HepG2 (cell line): Measurements from ENCODE around the gene LEFTY2. TPM values are rescaled to one million over a fixed set of nuclear protein-coding genes. Genes with fewer than 3 reads are reported as not detected.

Experiments
- FLYWCH1 ChIP-seq: sonication (generic); formaldehyde crosslinking; IDR thresholded peaks from 2 replicates; pipeline ENCODE4 v1.8.1; 2023; ENCODE audit warnings: mild to moderate bottlenecking, missing genetic modification reagents
- GMEB1 ChIP-seq: sonication (generic); formaldehyde crosslinking; IDR thresholded peaks from 2 replicates; pipeline ENCODE4 v1.5.1; 2020; ENCODE audit warnings: missing genetic modification reagents, mild to moderate bottlenecking, borderline replicate concordance
- HBP1 ChIP-seq: IDR thresholded peaks from 2 replicates; pipeline ENCODE4 v1.6.1; 2016; ENCODE audit warnings: low read depth, control low read depth
- HOXA5 ChIP-seq: sonication (generic); formaldehyde crosslinking; IDR thresholded peaks from 2 replicates; pipeline ENCODE4 v1.4.0; 2020; ENCODE audit warnings: missing genetic modification reagents
- PAX8 ChIP-seq: sonication (generic); formaldehyde crosslinking; IDR thresholded peaks from 2 replicates; pipeline ENCODE4 v1.8.0; 2022; ENCODE audit warnings: mild to moderate bottlenecking, missing genetic modification reagents, borderline replicate concordance
- PLSCR1 ChIP-seq: sonication (generic); formaldehyde crosslinking; IDR thresholded peaks from 2 replicates; pipeline ENCODE4 v1.5.0; 2020; ENCODE audit warnings: missing genetic modification reagents, mild to moderate bottlenecking, borderline replicate concordance
- PRDM10 ChIP-seq: sonication (generic); formaldehyde crosslinking; IDR thresholded peaks from 2 replicates; pipeline ENCODE4 v1.4.0; 2020; ENCODE audit warnings: low read depth, missing genetic modification reagents
- RORA ChIP-seq: sonication (generic); formaldehyde crosslinking; IDR thresholded peaks from 2 replicates; pipeline ENCODE4 v1.5.0; 2020; ENCODE audit warnings: mild to moderate bottlenecking, missing genetic modification reagents, moderate library complexity
- SALL1 ChIP-seq: sonication (generic); formaldehyde crosslinking; IDR thresholded peaks from 2 replicates; pipeline ENCODE4 v1.8.0; 2022; ENCODE audit warnings: mild to moderate bottlenecking, missing genetic modification reagents
- U2AF2 ChIP-seq: fragments of 200-400 bp; formaldehyde crosslinking; IDR thresholded peaks from 2 replicates; pipeline ENCODE4 v1.6.1; 2017; ENCODE audit warnings: low read depth, mild to moderate bottlenecking, low read length
- XBP1 ChIP-seq: sonication (generic); formaldehyde crosslinking; IDR thresholded peaks from 2 replicates; pipeline ENCODE4 v1.5.0; 2020; ENCODE audit warnings: missing genetic modification reagents
- ZNF275 ChIP-seq: sonication (generic); formaldehyde crosslinking; IDR thresholded peaks from 2 replicates; pipeline ENCODE4 v1.8.0; 2022; ENCODE audit warnings: missing genetic modification reagents, mild to moderate bottlenecking, inconsistent platforms, borderline replicate concordance
- ZNF343 ChIP-seq: sonication (generic); formaldehyde crosslinking; IDR thresholded peaks from 2 replicates; pipeline ENCODE4 v1.4.0; 2020; ENCODE audit warnings: mild to moderate bottlenecking, missing genetic modification reagents
- ZNF552 ChIP-seq: sonication (generic); formaldehyde crosslinking; IDR thresholded peaks from 2 replicates; pipeline ENCODE4 v1.9.0; 2022; ENCODE audit warnings: missing genetic modification reagents, mild to moderate bottlenecking, borderline replicate concordance
- ZNF563 ChIP-seq: sonication (generic); formaldehyde crosslinking; IDR thresholded peaks from 2 replicates; pipeline ENCODE4 v1.8.0; 2022; ENCODE audit warnings: mild to moderate bottlenecking, moderate library complexity, missing genetic modification reagents
- ZNF704 ChIP-seq: sonication (generic); formaldehyde crosslinking; IDR thresholded peaks from 2 replicates; pipeline ENCODE4 v1.8.1; 2023; ENCODE audit warnings: mild to moderate bottlenecking, inconsistent platforms, moderate library complexity, missing genetic modification reagents, borderline replicate concordance
- ZSCAN29 ChIP-seq: sonication (generic); formaldehyde crosslinking; conservative IDR thresholded peaks from 2 replicates; pipeline ENCODE4 v1.4.0; 2020; ENCODE audit warnings: mild to moderate bottlenecking, missing genetic modification reagents
- polyA plus RNA-seq, 8 experiments: library from polyadenylated mRNA; depleted of rRNA in 3 of 8; stranded (reverse) in 7 of 8; unstranded in 1 of 8; fragments of >200 nt; fragmentation: Illumina TruSeq in 4 of 8; extraction: Trizol in 4 of 8; gene quantifications; 2 replicates each; pipeline versions ENCODE4 v1.2.1 to v1.2.3, GENCODE V29; 2011 to 2016; ENCODE audit warnings: low read depth in 4 of 8, missing spikeins in 1 of 8, mixed read lengths in 1 of 8; ENCODE audit not compliant: insufficient read depth in 1 of 8
- total RNA-seq, 5 experiments: library from RNA; depleted of rRNA; stranded (reverse); fragments of >200 nt; fragmentation: Illumina TruSeq; extraction: Trizol; gene quantifications; 2 replicates each; pipeline ENCODE4 v1.2.3, GENCODE V29; 2016; ENCODE audit warnings: low read depth in 1 of 5

Gene LEFTY2
- total and polyA plus RNA-seq, 2 of the 13 experiments (the other 11 are each of a cell fraction or from before 2014, with no cell fraction given) = 0.13 to 0.33 TPM

GRCh38 chr1:225923692-225924555 lies 17.1 kb downstream of the LEFTY2 start, which contains the start of gene PYCR2 (continued):
- TF ChIP-seq HBP1 (CRISPR knock-in tag) (no peak; the same call in 1 of the 2 replicates), HOXA5 (CRISPR knock-in tag) (peak; percentile 34; the same call in 1 of the 2 replicates), ZSCAN29 (CRISPR knock-in tag) (0 out of 2 replicates have a peak, but pooled peaks have one; percentile 33), PLSCR1 (no peak), PRDM10 (CRISPR knock-in tag) (no peak; the same call in 1 of the 2 replicates), SALL1 (CRISPR knock-in tag) (peak; percentile 68), XBP1 (CRISPR knock-in tag) (peak; percentile 65; the same call in 1 of the 2 replicates), U2AF2 (no peak), ZNF275 (CRISPR knock-in tag) (peak; percentile 74; the same call in 1 of the 2 replicates), ZNF343 (CRISPR knock-in tag) (peak; percentile 53; the same call in 1 of the 2 replicates), PAX8 (CRISPR knock-in tag) (no peak; the same call in 1 of the 2 replicates), GMEB1 (CRISPR knock-in tag) (peak; percentile 87), RORA (CRISPR knock-in tag) (no peak), FLYWCH1 (CRISPR knock-in tag) (no peak), ZNF704 (CRISPR knock-in tag) (no peak; the same call in 1 of the 2 replicates), ZNF563 (CRISPR knock-in tag) (peak; percentile 59; the same call in 1 of the 2 replicates), ZNF552 (CRISPR knock-in tag) (peak; percentile 88)
